ENCODE data around the gene SCML2.
"Not testable (repeated sequence)": the region's sequence is repeated elsewhere in the genome, so short reads cannot be mapped to it uniquely, and the experiment has no call there.

SCML2 gene
- 0 to 6.3 (median 2.2) reads per million in 9 experiments for total RNA-seq

DNA sequence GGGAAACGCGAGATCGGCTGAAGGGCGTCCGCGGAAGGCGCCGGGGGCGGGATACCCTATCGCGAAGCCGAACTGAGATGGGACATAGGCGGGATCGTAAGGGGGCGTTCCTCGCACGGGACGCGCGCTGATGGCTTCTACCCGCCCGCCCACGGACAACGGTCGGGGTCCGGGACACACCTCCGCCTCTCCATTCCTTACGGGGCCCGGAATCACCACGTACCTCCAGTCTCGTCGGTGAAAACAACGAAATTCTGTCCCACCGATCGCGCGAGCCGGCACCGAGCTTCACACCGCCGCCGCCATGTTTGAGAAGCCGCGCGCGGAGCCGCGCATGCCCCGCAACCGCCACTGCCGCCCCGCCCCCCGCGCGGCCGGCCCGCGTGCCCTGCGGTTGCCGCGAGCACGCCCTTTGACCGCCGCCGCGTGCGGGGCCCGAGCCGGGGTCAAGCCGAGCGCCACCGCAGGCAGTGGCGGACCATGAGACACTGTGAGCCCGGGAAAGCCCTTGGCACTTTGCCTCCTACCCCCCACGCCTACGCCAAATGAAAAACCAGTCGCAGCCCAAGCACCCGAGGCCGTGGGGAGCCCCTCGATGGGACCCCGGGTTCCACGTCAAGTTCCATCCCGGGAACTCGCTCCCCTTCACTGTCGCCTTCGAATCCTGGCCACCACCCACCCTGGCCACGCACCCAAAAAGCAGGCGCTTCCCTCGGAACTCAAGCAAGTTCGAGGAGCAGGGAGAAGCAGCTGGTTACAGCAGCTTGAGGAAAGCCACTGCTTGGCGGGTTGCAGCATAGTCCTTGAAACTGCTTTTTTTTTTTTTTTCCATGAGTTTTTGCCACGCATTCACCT is at the start of gene SCML2:
SCML2 (minus strand) TSS at position 320 of the 855 bp plus-strand sequence. CDS start 20,617 bp downstream, outside the sequence.
- ATAC-seq (replicated peaks) (peak; percentile 66), DNase-seq (peak in 1 of 3 experiments; percentile 5)
- Mint-ChIP-seq H3K27me3 (peaks cover 9% of the 10 kb centered on the region in 2 donors), H3K27ac (no peak within 1 kb of the TSS), H3K4me3 (peak within 1 kb of the TSS; percentile 73 to 80), H3K4me1 (ENCODE audit: low read depth in 2 of 2) (peaks cover 0 to 1% of the 10 kb centered on the region in 2 donors), H3K9me3 (no peaks in the 10 kb centered on the region), H3K36me3 (ENCODE audit: insufficient read depth) (no peaks in the 10 kb centered on the region)

DNA sequence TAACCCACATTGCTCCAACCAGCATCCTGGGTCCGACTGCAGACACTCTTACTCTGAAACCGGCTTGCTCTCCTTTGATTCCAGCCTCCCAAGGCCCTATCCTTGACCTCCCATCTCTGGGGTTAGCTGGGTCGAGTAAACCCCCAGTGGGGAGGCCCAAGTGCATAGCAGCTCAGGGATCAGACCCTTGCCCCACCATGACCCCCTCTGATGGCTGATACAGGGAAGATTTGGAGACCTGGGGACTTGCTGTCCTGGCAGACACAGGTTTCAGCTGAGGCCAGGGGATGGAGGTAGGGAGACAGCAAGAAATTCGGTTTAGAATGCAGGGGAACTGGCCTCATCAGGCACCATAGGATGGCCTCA is 47.3 kb upstream of the SCML2 start:
- no peaks in the 10 kb centered on the region for H3K27me3 Mint-ChIP-seq
- H3K4me3 Mint-ChIP-seq: no peak overlapping the region
- DNase-seq: no peak
- no peak overlapping the region for H3K27ac Mint-ChIP-seq
- H3K36me3 Mint-ChIP-seq (ENCODE audit: insufficient read depth): peaks cover 2% of the 10 kb centered on the region
- ATAC-seq (replicated peaks): no peak
- no peaks in the 10 kb centered on the region for H3K4me1 Mint-ChIP-seq (ENCODE audit: low read depth in 2 of 2)
- H3K9me3 Mint-ChIP-seq: no peaks in the 10 kb centered on the region

DNA sequence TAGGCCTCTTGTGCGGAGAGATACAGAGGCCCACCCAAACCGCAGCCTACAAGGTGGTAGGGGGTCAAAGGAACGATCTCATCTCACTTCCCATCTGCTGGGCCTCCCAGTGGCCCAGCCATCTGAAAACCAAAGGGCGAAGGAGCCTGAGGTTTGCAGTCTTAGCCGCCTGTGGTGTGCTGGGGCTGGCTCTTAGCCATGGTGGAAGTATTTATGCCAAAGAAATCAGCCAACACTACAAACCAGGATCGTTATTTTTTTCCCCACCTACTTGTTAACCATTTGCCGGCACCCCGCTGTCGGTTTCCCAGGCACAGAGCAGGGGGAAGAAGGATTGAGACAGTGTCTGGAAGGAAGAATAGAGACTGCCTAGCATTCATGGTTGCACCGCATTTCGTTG is 40.0 kb upstream of the SCML2 start:
- Mint-ChIP-seq H3K4me3 (no peak overlapping the region), H3K36me3 (ENCODE audit: insufficient read depth) (no peaks in the 10 kb centered on the region), H3K27me3 (no peaks in the 10 kb centered on the region), H3K9me3 (no peaks in the 10 kb centered on the region), H3K27ac (no peak overlapping the region), H3K4me1 (ENCODE audit: low read depth in 2 of 2) (peaks cover 0 to 5% of the 10 kb centered on the region in 2 donors)
- DNase-seq (no peak), ATAC-seq (replicated peaks) (no peak)

DNA sequence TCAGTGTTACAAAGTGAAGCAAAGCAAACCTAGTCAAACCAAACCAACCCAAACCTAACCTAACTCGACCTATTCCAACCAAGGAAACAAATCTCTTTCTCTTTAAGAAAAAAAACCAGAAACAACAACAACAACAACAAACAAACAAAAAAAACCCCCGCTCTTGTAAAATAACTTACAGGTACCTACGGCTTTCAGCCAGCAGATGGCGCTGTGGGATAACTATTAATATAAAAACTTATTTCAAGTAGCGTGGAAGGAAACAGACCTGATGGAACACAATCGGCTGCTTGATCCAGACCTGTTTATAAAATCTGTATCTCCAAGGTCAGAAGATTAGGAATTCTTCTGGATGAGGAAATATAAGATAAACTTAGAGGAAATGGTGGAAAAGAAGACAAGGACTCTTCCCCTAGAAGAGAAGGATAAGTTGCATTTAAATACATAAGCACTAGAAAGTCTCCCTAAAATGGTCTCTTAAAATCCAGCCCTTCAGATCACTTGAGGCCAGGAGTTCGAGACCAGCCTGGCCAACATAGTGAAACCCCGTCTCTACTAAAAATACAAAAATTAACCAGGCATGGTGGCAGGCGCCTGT is 36.6 kb upstream of the SCML2 start:
- DNase-seq: peak; percentile 55 to 59 (median 56)
- ATAC-seq (replicated peaks): peak; percentile 36
- Mint-ChIP-seq H3K36me3 (ENCODE audit: insufficient read depth) (no peaks in the 10 kb centered on the region), H3K9me3 (no peaks in the 10 kb centered on the region), H3K27me3 (no peaks in the 10 kb centered on the region), H3K27ac (peak overlapping the region in 1 of 2 donors; percentile 6), H3K4me3 (no peak overlapping the region), H3K4me1 (ENCODE audit: low read depth in 2 of 2) (peaks cover 0 to 5% of the 10 kb centered on the region in 2 donors)

DNA sequence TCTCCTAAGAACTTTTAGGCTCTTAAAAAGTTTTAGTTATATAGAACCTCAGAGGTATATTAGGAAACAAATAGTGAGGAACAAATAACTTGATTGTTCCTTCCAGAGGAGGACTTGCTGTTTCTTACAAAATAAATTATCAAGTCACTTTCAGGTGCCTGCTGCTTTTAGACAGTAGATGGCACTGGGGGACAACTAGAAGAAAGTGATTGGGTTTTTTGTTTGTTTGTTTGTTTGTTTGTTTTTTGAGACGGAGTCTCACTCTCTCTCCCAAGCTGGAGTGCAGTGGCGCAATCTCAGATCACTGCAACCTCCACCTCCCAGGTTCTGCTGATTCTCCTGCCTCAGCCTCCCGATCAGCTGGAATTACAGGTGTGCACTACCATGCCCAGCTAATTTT is 35.5 kb upstream of the SCML2 start:
- no peak for ATAC-seq (replicated peaks)
- Mint-ChIP-seq H3K4me3 (no peak overlapping the region), H3K27ac (no peak overlapping the region), H3K9me3 (no peaks in the 10 kb centered on the region), H3K36me3 (ENCODE audit: insufficient read depth) (no peaks in the 10 kb centered on the region), H3K27me3 (no peaks in the 10 kb centered on the region), H3K4me1 (ENCODE audit: low read depth in 2 of 2) (peaks cover 0 to 5% of the 10 kb centered on the region in 2 donors)
- no peak for DNase-seq

DNA sequence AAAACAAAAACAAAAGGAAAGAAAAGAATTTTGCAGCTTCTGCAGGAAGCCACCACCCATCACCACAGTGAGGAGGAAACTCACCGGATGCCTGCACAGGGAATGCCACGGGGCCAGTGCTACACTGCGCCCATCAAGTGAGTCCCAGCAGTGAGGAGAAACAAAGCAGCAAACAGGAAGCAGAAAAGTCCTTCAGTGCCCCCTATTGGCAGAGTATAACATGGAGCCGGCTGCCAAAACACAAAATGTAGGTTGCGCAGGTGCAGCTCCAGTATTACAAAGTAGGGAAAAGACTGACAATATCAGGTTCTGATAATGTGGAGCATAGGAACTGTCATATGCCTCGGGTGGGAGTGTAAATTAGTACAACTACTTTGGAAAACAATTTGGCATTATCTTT is 23.3 kb upstream of the SCML2 start:
- H3K4me1 Mint-ChIP-seq (ENCODE audit: low read depth in 2 of 2): peaks cover 0 to 2% of the 10 kb centered on the region in 2 donors
- H3K4me3 Mint-ChIP-seq: peak overlapping the region; percentile 14 to 31
- peaks cover 0 to 5% of the 10 kb centered on the region in 2 donors for H3K27me3 Mint-ChIP-seq
- no peaks in the 10 kb centered on the region for H3K9me3 Mint-ChIP-seq
- no peaks in the 10 kb centered on the region for H3K36me3 Mint-ChIP-seq (ENCODE audit: insufficient read depth)
- peak; percentile 46 for ATAC-seq (replicated peaks)
- no peak overlapping the region for H3K27ac Mint-ChIP-seq
- peak in 2 of 3 experiments; percentile 1 for DNase-seq

DNA sequence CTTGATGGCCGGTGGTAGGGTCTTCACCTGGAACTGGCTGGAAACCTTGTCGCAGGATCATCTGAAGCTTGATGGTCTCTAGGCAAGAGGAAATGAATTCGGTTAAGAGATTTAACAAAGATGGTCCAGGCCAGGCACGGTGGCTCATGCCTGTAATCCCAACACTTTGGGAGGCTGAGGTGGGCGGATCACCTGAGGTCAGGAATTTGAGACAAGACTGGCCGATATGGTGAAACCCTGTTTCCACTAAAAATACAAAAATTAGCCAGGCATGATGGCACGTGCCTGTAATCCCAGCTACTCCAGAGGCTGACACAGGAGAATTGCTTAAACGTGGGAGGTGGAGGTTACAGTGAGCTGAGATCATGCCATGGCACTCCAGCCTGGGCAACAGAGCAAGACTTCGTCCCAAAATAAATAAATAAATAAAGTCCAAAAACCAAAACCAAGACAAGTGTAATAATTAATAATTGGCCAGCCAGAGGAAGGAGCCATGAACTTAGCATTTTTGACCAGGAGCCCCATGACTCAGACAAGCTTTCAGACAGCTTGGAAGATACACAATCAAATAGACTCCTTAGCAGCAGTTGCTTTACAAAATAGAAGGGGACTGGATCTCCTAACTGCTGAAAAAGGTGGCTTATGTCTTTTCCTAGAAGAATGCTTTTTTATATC is 20.8 kb upstream of the SCML2 start:
- ATAC-seq (replicated peaks); DNase-seq; H3K27ac Mint-ChIP-seq; H3K9me3 Mint-ChIP-seq; H3K4me1 Mint-ChIP-seq (ENCODE audit: low read depth in 2 of 2); H3K27me3 Mint-ChIP-seq; H3K4me3 Mint-ChIP-seq; H3K36me3 Mint-ChIP-seq (ENCODE audit: insufficient read depth): not testable (repeated sequence)

DNA sequence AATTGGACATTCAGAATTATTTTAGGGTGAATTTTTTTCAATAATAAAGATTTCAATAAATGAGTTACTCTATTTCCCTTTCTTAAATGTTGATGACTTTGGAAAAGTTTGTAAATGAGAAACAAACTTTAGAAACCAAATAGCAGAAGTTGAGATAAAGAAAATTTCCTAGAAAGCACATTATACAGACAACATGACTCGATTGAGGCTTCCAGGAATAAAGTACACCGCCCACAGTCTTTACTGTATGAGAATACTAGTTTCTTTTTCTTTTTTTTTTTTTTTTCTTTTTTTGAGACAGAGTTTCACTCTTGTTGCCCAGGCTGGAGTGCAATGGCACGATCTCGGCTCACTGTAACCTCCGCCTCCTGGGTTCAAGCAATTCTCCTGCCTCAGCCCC is 14.6 kb upstream of the SCML2 start:
- H3K36me3 Mint-ChIP-seq (ENCODE audit: insufficient read depth); DNase-seq; H3K4me1 Mint-ChIP-seq (ENCODE audit: low read depth in 2 of 2); H3K27me3 Mint-ChIP-seq; H3K27ac Mint-ChIP-seq; ATAC-seq (replicated peaks); H3K4me3 Mint-ChIP-seq; H3K9me3 Mint-ChIP-seq: not testable (repeated sequence)

DNA sequence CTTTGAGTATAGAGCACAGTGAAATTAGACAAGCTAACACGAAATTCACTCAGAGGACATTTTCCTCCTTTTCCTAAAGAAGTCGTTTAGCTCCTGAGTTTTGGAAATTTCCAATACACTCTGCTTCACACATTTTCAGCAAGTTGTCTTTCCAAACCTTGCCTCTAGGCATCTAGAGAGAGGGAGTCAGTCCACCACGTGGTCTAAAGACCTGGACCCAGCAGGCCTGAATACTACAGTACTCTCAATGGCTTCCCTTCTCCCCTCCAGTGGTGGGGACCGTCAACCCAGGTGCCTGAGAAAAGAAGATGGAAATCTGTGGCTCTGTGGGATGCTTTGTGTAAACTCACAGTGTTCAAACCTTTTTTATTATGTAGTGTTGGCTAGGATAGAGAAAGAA is 13.9 kb upstream of the SCML2 start:
- H3K9me3 Mint-ChIP-seq: no peaks in the 10 kb centered on the region
- H3K27ac Mint-ChIP-seq: no peak overlapping the region
- no peak for DNase-seq
- no peak overlapping the region for H3K4me3 Mint-ChIP-seq
- no peak for ATAC-seq (replicated peaks)
- no peaks in the 10 kb centered on the region for H3K36me3 Mint-ChIP-seq (ENCODE audit: insufficient read depth)
- H3K27me3 Mint-ChIP-seq: peaks cover 0 to 8% of the 10 kb centered on the region in 2 donors
- H3K4me1 Mint-ChIP-seq (ENCODE audit: low read depth in 2 of 2): no peaks in the 10 kb centered on the region

DNA sequence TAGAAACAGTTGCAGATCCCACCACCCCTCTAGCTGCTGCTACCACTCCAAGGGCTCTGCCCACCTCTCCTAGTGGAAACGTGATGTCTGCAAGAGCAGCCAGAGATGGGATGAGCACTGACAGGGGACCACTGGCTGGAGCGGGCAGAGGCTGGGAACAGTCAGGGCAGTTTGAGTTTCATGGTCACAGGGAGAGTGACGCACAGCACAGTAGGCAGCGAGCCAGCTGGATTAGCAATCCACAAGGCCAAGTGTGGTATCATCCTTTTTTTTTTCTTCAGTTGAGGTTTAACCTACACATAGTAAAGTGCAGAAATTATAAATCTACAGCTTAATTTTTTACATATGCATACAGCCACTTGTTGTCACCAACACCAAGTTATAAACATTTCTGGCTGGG is 6.4 kb upstream of the SCML2 start:
- no peak for ATAC-seq (replicated peaks)
- Mint-ChIP-seq H3K27ac (no peak overlapping the region), H3K36me3 (ENCODE audit: insufficient read depth) (no peaks in the 10 kb centered on the region), H3K4me3 (no peak overlapping the region), H3K9me3 (no peaks in the 10 kb centered on the region), H3K4me1 (ENCODE audit: low read depth in 2 of 2) (no peaks in the 10 kb centered on the region), H3K27me3 (peaks cover 0 to 13% of the 10 kb centered on the region in 2 donors)
- no peak for DNase-seq

DNA sequence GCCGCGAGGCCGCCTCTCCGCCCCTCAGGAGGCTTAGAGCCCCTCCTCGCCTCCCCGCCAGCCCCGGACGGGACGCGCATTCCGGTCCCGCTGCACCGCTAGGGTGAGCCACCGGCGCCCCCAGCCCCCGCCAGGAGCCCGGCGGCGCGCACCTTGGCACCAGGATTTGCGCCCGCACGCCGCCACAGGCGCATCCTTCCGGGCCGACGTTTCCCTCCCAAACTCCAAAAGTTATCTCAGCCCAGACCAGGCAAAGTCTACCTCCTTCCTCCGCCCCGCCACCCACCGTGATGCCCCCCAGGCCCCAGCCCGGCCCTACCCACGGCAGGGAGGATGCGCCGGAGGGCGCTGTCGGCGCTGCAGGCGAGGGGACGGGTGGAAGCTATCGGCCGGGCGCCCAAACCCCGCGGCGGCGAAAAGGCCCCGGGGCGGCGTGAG is 538 bp downstream of the SCML2 start:
- peak overlapping the region; percentile 73 to 80 for H3K4me3 Mint-ChIP-seq
- peaks cover 9% of the 10 kb centered on the region in 2 donors for H3K27me3 Mint-ChIP-seq
- ATAC-seq (replicated peaks) (peak; percentile 66), DNase-seq (peak in 2 of 3 experiments; percentile 1)
- no peak overlapping the region for H3K27ac Mint-ChIP-seq
- peaks cover 3% of the 10 kb centered on the region for H3K36me3 Mint-ChIP-seq (ENCODE audit: insufficient read depth)
- no peaks in the 10 kb centered on the region for H3K9me3 Mint-ChIP-seq
- peaks cover 0 to 1% of the 10 kb centered on the region in 2 donors for H3K4me1 Mint-ChIP-seq (ENCODE audit: low read depth in 2 of 2)

DNA sequence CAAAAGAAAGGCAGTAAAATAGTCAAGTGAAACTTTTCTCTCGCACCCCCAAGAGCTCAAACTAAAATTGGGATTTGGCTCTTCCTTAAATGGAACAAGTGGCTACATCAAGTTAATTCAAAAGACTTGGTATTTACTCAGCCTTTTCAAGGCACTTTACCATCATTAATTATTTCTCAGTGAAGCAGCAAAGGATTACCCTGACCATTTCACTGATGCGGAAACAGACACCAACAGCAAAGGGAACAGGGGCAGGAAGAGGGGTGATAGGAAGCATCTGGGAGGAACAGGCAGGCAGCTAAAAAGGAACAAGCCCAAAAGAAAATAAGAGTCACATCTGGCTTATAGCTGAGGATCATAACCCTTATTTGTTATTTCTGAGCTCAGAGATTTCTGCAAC is 2.7 kb downstream of the SCML2 start:
- H3K9me3 Mint-ChIP-seq: no peaks in the 10 kb centered on the region
- no peak overlapping the region for H3K4me3 Mint-ChIP-seq
- no peak for DNase-seq
- peaks cover 3% of the 10 kb centered on the region for H3K36me3 Mint-ChIP-seq (ENCODE audit: insufficient read depth)
- no peak overlapping the region for H3K27ac Mint-ChIP-seq
- H3K4me1 Mint-ChIP-seq (ENCODE audit: low read depth in 2 of 2): peaks cover 0 to 1% of the 10 kb centered on the region in 2 donors
- no peak for ATAC-seq (replicated peaks)
- H3K27me3 Mint-ChIP-seq: peaks cover 9% of the 10 kb centered on the region in 2 donors

DNA sequence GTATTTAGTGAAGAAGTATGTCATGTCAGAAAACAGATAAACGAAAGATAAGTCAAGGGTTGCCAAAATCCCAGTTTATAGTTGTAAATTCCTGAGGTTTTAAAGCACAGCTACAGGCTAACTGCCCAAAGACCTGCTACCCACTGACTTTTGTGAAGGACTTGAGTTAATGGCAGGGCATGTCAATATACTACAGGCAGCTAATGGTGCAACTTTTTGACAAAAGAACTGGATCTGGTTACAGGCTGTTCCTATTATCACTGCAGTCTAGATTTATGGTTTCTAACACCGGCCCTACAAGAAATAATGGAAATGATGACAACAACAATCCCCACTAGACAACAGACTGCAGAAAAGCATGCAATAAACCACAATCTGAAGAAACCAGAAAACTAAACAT is 6.4 kb downstream of the SCML2 start:
- peaks cover 3% of the 10 kb centered on the region for H3K36me3 Mint-ChIP-seq (ENCODE audit: insufficient read depth)
- DNase-seq (no peak), ATAC-seq (replicated peaks) (no peak)
- peaks cover 9% of the 10 kb centered on the region in 2 donors for H3K27me3 Mint-ChIP-seq
- H3K4me3 Mint-ChIP-seq: no peak overlapping the region
- H3K4me1 Mint-ChIP-seq (ENCODE audit: low read depth in 2 of 2): no peaks in the 10 kb centered on the region
- no peak overlapping the region for H3K27ac Mint-ChIP-seq
- no peaks in the 10 kb centered on the region for H3K9me3 Mint-ChIP-seq
